Hematopoietic multipotent progenitor cell treated with erythropoietin and hydrocortisone succinate and interleukin-3 and kit ligand, for 17 days (in vitro differentiated cells): ENCODE results near the gene LEMD1.

Experiments used
- DNase-seq: peaks from one replicate; pipeline ENCODE4 v3.0.0-alpha.2; 2015; ENCODE audit warnings: low spot score

The LEMD1 gene

DNA sequence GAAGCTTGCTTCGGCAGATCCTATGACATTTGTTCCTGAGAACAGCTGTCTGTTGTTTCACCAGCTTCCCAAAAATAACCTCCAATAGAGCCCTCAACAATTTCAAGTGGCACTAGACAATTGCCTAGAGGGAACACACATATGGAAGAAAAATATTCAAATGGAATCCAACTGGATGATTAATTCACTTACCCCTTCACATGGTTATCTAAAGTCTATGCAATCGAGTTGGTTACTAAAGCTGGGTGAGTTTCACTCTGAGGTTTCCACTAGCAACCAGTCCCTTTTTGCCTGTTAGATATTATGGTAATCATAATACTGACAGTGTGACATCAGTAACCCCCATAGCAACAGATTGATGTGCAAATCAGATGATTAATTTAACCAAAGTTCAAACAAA is at the start of gene LEMD1:
TSS of gene LEMD1 (minus strand) at position 259 of the 400 bp plus-strand sequence. CDS start 1,520 bp downstream, outside the sequence.
- DNase-seq = no peak

DNA sequence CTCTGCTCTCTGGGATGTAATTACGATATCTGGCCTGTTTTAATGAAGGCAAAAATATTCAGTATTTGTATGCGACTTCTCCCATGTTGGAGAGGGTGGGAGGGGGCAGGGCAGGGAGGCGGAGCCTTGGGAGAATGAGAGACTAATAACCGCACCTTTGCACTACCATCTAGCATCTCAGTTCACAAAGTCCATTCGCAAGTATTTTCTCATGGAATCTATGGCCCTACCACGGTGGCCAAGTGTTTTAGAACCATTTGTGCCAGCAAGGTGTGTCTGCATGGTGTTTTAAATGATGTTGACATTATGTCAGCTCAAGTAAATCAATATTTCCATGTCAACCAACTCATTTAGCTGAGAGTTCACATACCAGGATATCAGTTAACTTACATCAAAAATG is 48.3 kb upstream of the LEMD1 start:
- DNase-seq = no peak

GRCh38 chr1:205466595-205467220 is 44.9 kb upstream of the LEMD1 start:
- no peak for DNase-seq

DNA sequence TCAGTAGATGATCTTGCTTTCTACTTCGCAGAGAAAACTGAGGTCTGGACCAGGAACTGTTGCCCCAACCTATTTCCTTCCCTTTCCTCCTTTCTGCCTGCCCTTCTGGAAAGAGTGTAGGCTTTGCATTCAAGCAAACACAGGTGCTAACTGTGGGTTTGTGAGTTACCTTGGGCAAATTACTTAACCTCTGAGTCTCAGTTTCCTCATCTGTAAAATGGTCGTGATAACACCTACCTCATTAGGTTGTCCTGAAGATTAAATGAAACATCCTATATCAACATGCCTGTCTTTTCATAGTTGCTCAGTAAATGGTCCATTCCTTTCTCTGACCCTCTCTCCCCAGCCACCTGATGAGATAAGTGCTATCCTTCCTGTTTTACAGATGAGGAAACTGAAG is 43.5 kb upstream of the LEMD1 start:
- no peak for DNase-seq

DNA sequence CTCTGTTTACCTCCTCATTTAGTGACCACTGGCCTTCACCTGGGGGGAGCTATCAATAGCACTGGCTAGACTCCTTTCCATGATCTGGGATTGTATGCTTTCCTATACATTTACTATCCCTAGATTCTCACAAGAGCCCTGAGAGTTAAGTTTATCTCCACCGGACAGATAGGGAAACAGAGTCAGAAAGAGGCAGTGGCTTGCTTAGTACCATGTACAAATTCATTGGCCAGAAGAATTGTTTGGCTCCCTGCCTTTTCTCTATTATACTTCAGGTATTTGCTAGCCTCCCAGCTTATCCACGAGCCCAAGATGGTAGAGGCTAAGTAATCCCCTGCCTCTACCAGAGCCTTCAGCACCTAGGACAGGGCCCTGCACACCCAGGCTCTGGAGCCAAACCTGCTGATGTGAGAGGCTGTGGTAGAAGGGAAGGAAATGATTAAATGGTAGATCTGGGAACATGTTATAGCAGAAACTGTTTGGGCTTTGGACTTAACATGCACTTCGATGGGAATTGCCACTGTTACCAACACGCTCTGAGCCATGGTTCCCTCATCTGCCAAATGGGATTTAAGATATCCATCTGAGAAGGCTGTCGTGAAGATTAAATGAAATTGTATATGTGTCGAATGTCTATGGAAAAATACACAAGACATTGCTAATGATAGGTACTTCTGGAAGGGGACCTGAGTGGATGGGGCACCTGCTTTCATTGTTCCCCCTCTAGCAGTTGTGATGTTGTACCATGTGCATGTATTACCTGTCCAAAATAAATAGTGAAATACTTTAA is 37.1 kb upstream of the LEMD1 start:
- no peak for DNase-seq

GRCh38 chr1:205456868-205457745 is 35.3 kb upstream of the LEMD1 start:
- no peak for DNase-seq

GRCh38 chr1:205456383-205456867 is 34.6 kb upstream of the LEMD1 start:
- no peak for DNase-seq

- no peak for DNase-seq
Observed at GRCh38 chr1:205455581-205456382, 33.9 kb upstream of the LEMD1 start, which contains the start of gene BLACAT1. Gene BLACAT1, minus strand, starts transcription at chr1:205456045.

DNA sequence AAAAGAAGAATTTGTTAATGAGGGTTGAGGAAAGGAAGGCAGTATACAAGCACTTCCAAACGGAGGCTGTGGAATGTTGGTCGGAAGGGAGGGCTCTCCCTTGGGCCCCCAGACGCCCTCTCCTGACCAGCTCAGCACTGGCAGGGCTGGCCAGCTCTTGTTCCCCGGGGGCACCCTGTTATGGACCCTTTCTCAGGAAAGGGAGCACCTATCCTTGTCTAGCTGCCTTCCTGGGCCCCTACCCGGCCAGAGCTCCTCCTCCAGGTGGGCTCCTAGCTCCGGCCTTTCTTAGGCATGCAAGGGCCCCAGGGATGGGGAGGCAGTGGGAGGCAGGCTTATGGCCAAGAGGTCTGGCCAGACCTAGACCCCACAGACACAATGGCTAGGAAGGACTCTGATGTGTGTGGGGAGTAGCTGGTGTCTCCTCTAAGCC is 33.1 kb upstream of the LEMD1 start:
- no peak for DNase-seq

GRCh38 chr1:205453466-205453865 is 31.6 kb upstream of the LEMD1 start:
- DNase-seq = no peak

- DNase-seq = no peak
Observed at GRCh38 chr1:205452933-205453332, 31.1 kb upstream of the LEMD1 start.

- DNase-seq = no peak
Observed at GRCh38 chr1:205452364-205452763, 30.5 kb upstream of the LEMD1 start.

DNA sequence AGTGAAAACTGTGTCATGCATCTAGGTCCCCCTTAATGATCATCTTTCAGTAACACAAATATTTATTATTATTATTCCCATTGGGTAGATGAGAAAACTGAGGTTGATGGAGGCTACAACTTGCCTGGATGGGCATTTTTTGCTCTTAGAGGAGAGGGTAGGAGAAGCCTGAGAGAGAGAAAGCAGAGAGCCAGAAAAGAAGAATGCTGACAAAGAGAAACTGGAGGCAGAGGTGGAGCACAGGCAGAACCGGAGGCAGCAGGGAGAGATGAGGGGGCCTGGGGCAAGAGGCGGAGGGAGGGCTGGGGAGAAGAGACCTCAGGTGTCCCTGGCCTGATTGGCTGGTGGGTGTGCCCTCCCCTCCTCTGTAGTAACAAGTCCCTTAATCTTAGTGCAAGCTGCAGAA is 29.9 kb upstream of the LEMD1 start:
- no peak for DNase-seq

DNA sequence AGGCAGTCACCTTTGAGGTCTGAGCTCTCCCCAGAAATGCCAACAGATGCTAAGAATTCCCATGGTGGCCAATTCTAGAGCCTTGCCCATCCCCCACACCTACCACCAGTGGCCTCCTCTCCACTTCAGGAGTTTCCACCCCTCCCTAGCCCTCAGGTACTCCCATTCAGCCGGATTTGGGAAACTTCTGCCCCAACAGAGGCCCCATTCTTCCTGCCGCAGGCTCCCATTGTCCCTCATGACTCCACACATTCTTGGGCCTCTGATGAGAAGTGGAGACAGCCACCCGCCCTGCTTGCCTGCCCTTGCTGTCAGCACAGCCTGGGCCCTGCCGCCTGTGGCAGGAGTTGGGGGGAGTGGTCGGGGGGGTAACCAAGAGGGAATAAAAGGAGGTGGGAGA is 29.3 kb upstream of the LEMD1 start:
- no peak for DNase-seq

DNA sequence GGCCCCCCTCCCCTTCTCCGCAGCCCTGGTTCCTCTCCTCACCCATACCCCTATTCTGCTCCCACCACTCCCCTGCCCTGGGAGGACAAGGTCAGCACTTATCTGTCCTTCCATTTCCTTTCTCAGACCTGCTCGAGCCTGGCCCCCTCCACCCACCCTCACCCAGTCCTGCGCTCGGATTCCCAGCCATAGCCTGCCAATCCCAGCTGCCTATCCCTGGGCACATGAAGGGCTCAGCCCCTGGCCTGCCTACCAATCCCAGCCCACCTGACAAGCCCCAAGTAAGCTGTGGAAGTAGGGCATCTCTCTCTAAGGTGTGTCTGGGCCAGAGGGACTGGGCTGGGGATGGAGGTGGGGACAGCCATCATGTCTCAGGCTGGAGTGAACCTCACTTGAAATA is 28.6 kb upstream of the LEMD1 start:
- no peak for DNase-seq

GRCh38 chr1:205449750-205450443 is 28.0 kb upstream of the LEMD1 start:
- DNase-seq = no peak

- DNase-seq = no peak
Observed at GRCh38 chr1:205449254-205449749, 27.4 kb upstream of the LEMD1 start.

DNA sequence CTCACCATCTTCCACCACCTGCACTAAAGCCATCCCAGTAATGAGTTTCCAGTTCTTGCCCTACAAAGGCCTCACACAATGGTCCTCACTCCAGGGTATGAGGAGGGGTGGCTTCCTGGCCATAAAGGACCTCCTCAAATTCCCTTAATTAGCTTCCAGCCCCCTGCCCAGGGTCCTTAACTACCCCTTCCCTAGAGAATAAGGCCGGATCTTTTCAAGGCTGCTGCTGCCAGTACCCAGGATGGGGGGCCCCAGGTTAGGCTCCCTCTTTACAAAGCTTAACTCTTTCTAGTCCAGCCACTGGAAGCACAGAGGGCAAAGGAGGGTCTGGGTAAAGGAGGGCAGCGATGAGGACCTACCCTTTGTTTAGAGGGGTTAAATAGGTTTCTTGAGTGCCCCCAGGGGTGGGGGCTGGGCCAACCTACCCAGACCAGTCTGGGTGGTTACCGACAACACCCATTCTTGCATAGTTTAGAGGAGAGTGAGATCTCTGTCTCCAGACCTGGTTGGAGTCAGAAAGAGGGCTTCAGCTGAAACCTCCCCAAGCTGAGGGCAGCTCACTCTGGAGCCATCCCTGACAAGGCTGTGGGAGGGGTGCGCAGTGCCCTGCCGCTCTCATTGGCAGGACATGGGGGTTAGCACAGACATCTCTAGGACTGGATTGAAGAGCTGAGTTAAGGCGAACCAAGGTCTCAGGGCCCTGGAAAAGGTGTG is 26.8 kb upstream of the LEMD1 start:
- DNase-seq = no peak

DNA sequence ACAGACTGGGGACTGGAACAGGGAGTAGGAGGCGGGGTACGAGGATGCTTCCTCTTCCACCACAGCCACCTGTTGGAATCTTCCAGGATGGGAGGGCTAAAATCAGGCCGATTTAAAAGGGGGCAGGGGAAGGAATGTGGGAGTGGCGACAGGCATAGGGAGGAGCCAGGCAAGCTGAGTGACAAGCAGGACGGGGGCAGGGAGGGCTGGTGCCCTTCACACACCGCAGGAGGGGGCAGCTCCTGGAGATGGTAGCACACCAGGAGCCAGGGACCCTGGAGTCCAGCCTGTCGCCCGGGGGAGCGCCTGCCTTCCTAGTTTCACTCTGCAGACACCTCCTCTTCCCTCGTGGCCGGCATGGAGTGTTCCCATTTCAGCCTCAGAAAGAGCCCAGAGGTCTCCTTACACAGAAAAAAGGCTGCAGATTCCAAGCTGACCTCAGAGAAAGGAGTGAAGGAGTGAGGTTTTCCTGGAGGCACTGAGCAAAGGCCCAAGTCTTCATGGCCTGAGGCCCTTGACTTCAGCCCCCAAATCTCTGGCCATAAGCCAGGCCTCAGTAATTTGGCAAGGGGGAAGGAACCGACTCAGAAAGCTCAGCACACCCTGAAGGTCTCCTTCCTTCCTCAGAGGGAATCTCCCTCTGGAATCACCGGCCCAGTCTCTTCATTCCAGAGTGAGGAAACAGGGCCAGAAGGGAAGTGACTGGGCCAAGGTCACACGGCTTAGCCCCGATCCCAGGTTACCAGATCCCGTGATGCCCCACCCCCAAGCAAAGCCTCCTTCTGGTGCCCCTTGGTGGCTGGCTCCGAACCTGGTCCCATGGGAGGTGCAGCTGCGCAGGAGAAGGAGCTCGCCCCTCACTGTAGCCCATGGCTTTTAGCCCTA is 25.8 kb upstream of the LEMD1 start:
- no peak for DNase-seq
